Measurements from ENCODE around the gene EEFSEC. TPM values are rescaled to one million over a fixed set of nuclear protein-coding genes. Genes with fewer than 3 reads are reported as not detected.
A peak's percentile ranks its signal among the peaks of the same experiment; 100 is the strongest.

EEFSEC gene
- total and polyA plus RNA-seq, 12 donors: 5.5 to 15.6 (median 10.4) TPM

- DNase-seq: no peak
- 78 to 87% (median 83%) methylated on average over 8 of the region's 8 CpGs for WGBS, 4 donors
- no peak for TF ChIP-seq CTCF (IDR thresholded peaks at IDR 0.05)
- no peak for TF ChIP-seq POLR2A (IDR thresholded peaks at IDR 0.05)
- intact Hi-C loops (cut with DNase I): no loop called here
- no peaks in the 10 kb centered on the region for H3K36me3 ChIP-seq (replicated peaks in 1 of 2)
- no peaks in the 10 kb centered on the region for H3K9me3 ChIP-seq (replicated peaks in 1 of 3)
- peaks cover 5 to 13% of the 10 kb centered on the region in 2 donors for H3K4me1 ChIP-seq (replicated peaks in 1 of 2)
- no peak overlapping the region for H3K27ac ChIP-seq
- H3K27me3 ChIP-seq: peaks cover 15% of the 10 kb centered on the region
- no peak overlapping the region for H3K4me3 ChIP-seq
These were observed 277.4 kb downstream of the EEFSEC start for GRCh38 chr3:128430731-128431130.

- DNase-seq: no peak
- peaks cover 15% of the 10 kb centered on the region for H3K27me3 ChIP-seq
- H3K4me3 ChIP-seq: no peak overlapping the region
- intact Hi-C loops (cut with DNase I): no loop called here
- 65 to 69% (median 68%) methylated on average over 13 of the region's 13 CpGs for WGBS, 4 donors
- no peak for TF ChIP-seq POLR2A (IDR thresholded peaks at IDR 0.05)
- TF ChIP-seq CTCF (IDR thresholded peaks at IDR 0.05): no peak
- no peaks in the 10 kb centered on the region for H3K36me3 ChIP-seq (replicated peaks in 1 of 2)
- H3K9me3 ChIP-seq (replicated peaks in 1 of 3): no peaks in the 10 kb centered on the region
- H3K27ac ChIP-seq: no peak overlapping the region
- peaks cover 4 to 5% of the 10 kb centered on the region in 2 donors for H3K4me1 ChIP-seq (replicated peaks in 1 of 2)
These were observed 278.6 kb downstream of the EEFSEC start for GRCh38 chr3:128431803-128432300.

GRCh38 chr3:128432301-128432970, 279.2 kb downstream of the EEFSEC start:
- Histone ChIP-seq H3K9me3 (replicated peaks in 1 of 3) (no peaks in the 10 kb centered on the region), H3K27ac (no peak overlapping the region), H3K36me3 (replicated peaks in 1 of 2) (no peaks in the 10 kb centered on the region), H3K4me3 (peak overlapping the region in 1 of 4 donors; percentile 26), H3K4me1 (replicated peaks in 1 of 2) (peaks cover 4 to 5% of the 10 kb centered on the region in 2 donors), H3K27me3 (peaks cover 15% of the 10 kb centered on the region)
- TF ChIP-seq CTCF (IDR thresholded peaks at IDR 0.05): no peak
- TF ChIP-seq POLR2A (IDR thresholded peaks at IDR 0.05): no peak
- WGBS, 4 donors: 9 to 20% (median 14%) methylated on average over 25 to 42 of the region's 43 CpGs
- intact Hi-C loops (cut with DNase I): no loop called here
- no peak for DNase-seq

- Histone ChIP-seq H3K27ac (no peak overlapping the region), H3K4me3 (peak overlapping the region in 1 of 4 donors; percentile 26), H3K9me3 (replicated peaks in 1 of 3) (no peaks in the 10 kb centered on the region), H3K27me3 (peaks cover 15% of the 10 kb centered on the region), H3K36me3 (replicated peaks in 1 of 2) (no peaks in the 10 kb centered on the region), H3K4me1 (replicated peaks in 1 of 2) (peaks cover 4 to 5% of the 10 kb centered on the region in 2 donors)
- TF ChIP-seq CTCF (IDR thresholded peaks at IDR 0.05) (no peak), POLR2A (IDR thresholded peaks at IDR 0.05) (no peak)
- intact Hi-C loops (cut with DNase I): no loop called here
- no peak for DNase-seq
- 12 to 80% (median 33%) methylated on average over 2 to 53 of the region's 53 CpGs for WGBS, 4 donors
These were observed 279.9 kb downstream of the EEFSEC start for GRCh38 chr3:128432971-128433836.

All from adrenal gland (tissue), 12 donors.